ENCODE measurements around the gene NDUFS3.
"Not testable (repeated sequence)": the region's sequence is repeated elsewhere in the genome, so short reads cannot be mapped to it uniquely, and the experiment has no call there.

NDUFS3 gene

DNA sequence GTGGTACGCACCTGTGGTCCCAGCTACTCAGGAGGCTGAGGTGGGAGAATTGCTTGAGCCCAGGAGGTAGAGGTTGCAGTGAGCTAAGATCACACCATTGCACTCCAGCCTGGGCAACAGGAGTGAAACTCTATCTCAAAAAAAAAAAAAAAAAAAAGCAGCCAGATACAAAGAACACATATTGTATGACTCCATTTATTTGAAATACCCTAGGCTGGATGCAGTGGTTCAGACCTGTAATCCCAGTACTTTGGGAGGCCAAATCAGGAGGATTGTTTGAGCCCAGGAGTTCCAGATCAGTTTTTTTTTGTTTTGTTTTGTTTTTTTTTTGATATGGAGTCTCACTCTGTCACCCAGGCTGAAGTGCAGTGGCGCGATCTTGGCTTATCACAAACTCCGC lies 16.5 kb upstream of the NDUFS3 start:
- not testable (repeated sequence) for DNase-seq

GRCh38 chr11:47564366-47564765 lies 14.5 kb upstream of the NDUFS3 start:
- DNase-seq, result not testable (repeated sequence)

GRCh38 chr11:47564933-47565339 lies 13.9 kb upstream of the NDUFS3 start:
- DNase-seq, result no peak

GRCh38 chr11:47565340-47566148 lies 13.3 kb upstream of the NDUFS3 start, which contains the start of gene PTPMT1:
PTPMT1 (plus strand) TSS chr11:47565599; CDS start chr11:47565623, 24 bp downstream.
- DNase-seq, result peak; percentile 75

- DNase-seq, result no peak
These were observed 12.7 kb upstream of the NDUFS3 start for GRCh38 chr11:47566149-47566698.

DNA sequence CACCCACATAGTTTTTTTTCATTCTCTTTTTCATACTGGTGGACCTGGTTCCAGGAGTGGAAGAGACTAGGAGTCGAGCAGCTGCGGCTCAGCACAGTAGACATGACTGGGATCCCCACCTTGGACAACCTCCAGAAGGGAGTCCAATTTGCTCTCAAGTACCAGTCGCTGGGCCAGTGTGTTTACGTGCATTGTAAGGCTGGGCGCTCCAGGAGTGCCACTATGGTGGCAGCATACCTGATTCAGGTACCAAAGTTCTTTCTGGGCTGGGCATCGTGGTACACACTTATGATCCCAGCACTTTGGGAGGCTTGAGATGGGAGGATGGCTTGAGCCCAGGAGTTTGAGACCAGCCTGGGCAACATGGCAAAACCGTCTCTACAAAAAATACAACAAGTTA lies 9.2 kb upstream of the NDUFS3 start:
- no peak for DNase-seq

DNA sequence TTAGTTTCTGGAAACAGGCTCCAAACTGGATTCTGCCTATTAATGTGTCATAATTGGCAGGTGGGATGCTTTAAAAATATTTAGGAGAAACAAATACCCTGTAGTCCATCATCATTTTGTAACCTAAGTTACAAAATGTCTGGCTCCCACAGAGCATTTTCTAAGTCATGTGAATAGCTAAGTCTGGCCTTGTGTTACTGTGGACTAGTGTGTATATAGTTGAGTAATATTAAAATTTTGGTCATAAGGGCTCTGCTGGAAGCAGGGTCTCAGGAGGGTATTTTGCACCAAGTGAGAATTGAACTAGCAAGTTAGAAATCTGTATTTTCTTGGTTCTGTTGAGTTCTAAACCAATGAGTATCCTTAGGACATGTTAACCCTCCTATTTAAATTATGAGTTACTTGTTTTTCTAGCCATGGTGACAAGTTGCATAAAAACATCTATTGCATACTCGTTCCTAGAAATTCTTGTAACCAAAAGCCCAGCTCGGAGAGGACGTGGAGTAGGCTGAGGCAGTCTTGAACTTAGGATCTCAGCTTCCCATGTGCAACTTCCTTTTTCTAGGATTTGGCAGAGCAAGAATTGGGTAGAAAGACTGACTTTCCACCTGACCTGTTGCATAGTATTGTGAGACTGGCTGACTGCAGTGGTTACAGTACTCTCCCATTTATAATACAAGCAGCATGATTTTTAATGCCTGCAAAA lies 8.1 kb upstream of the NDUFS3 start:
- DNase-seq, result no peak

DNA sequence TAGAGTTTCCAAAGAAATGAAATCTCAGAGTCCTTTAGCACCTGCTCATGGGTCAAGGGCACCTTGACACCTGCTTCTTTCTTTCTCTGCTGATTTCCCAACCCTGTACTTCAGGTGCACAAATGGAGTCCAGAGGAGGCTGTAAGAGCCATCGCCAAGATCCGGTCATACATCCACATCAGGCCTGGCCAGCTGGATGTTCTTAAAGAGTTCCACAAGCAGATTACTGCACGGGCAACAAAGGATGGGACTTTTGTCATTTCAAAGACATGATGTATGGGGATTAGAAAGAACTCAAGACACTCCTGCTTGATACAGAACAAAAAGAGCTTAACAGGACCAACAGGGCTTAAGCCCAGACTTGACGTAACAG lies 7.5 kb upstream of the NDUFS3 start:
- DNase-seq, result no peak

DNA sequence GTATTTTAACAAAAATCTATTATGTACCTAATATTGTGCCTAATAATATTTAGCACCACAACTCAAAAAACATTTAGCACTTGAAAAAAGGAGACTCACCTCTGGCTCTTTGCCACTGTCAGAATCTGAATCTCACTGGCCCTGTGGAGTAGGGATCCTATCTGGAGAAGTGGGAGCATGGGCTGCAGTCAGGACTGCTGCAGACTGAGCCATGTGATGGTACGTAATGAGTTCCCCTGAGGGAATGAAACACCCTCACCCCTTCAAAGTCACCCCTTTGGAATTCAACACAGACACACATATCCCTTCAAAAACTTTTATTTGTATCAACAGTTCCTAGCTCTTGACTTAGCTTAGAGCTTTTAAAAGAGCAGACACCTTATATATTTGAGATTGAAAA lies 7.0 kb upstream of the NDUFS3 start:
- DNase-seq, result no peak

DNA sequence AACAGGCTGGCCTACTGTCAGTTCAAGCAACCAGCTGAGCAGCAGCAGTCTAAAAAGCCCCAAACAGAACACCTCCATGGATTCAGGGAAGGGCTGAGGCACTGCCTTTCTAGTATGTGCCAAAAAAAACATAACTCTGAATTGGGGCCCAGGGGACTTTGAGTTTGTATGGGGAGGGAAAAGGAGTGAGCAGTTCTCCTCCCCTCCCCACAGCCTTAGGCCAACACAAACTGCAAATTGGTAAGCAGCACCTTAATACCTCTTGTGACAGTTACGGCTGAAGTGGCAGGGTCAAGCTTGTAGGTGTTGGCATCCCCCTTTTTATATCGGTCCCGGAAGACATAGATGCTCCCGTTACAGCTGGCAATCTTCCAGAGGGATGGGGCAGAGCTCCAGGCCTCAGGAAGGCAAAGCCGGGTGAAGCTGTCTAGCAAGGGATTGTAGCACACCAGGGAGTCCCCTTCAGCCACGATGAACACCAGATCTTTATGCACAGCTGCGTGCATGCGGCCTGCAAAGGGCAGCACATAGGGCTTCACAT lies 6.1 kb upstream of the NDUFS3 start:
- no peak for DNase-seq

- DNase-seq, result no peak
These were observed 5.6 kb upstream of the NDUFS3 start for GRCh38 chr11:47573321-47573720.

- no peak for DNase-seq
These were observed 1.3 kb upstream of the NDUFS3 start for GRCh38 chr11:47577460-47578041.

- DNase-seq, result no peak
These were observed 5.0 kb downstream of the NDUFS3 start for GRCh38 chr11:47583844-47584243.

GRCh38 chr11:47586098-47586855 lies 7.4 kb downstream of the NDUFS3 start, which contains the start of gene FAM180B:
FAM180B (plus strand) TSS chr11:47586678; CDS start chr11:47586769, 91 bp downstream.
- no peak for DNase-seq

DNA sequence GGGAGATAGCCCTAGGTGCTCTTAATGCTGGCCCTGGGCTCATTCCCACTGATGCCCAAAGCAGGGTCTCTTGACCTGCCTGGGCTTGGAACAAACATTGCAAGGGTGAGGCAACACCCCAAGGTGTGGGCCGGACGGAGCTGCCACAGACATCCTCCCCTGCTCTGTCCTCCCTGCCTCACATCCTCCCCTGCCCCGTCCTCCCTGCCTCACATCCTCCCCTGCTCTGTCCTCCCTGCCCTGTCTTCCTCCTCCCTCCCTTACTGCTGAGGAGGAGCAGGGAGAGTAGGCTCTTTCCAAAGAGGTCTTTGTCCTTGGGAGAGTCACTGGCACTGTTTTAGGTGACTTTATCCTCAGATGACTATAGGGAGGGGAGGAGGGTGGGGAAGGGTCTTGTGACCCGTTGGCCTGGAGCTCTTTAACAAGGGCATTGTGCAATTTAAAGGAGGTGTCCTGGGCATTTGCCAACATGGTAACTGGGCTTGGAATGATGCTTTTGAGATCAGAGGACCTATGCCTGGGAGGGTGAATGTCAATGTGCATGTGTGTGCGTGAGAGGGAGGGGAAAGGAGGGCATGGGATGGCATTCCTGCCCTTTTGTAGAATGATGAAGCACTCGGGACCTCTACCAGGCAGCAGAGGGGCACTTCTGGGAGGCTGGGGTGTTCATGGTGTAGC lies 8.3 kb downstream of the NDUFS3 start:
- DNase-seq, result no peak

DNA sequence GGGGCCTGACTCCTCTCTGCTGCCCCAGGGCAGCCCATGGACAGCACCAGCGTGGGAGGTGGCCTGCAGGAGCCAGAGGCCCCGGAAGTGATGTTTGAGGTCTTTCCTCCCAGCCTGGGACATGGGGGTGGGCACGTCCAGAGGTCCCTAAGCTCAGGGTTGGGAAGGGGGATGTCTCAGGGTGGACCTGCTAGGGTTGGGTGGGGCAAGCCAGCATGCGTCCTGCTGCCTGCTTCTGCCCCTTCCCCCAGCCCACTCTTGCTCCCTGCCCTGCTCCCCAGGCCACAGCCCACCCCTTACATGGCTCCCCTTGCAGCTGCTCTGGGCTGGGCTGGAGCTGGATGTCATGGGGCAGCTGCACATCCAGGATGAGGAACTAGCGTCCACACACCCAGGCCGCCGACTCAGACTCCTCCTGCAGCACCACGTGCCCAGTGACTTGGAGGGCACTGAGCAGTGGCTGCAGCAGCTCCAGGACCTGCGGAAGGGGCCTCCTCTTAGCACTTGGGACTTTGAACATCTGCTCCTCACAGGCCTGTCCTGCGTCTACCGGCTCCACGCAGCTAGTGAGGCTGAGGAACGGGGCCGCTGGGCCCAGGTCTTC lies 9.0 kb downstream of the NDUFS3 start:
- DNase-seq, result no peak

DNA sequence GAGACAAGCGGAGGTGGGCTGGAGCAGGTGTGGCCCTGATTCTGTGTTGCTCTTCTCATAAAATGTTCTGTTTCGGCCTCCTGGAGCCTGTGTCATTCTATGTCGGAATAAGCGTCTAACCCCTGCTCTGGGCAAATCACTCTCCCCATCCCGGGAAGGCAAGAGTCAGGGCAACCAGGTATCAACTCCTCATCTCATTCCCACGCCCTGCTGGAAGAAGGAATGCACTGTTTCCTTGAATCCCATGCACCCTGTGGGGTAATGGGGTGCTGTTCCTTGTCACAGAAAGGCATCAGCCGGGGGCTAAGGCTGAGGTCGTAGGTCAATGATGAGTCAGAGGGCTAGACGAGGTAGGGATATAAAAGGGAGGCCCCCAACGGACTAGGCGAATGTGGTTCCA lies 10.2 kb downstream of the NDUFS3 start:
- no peak for DNase-seq

DNA sequence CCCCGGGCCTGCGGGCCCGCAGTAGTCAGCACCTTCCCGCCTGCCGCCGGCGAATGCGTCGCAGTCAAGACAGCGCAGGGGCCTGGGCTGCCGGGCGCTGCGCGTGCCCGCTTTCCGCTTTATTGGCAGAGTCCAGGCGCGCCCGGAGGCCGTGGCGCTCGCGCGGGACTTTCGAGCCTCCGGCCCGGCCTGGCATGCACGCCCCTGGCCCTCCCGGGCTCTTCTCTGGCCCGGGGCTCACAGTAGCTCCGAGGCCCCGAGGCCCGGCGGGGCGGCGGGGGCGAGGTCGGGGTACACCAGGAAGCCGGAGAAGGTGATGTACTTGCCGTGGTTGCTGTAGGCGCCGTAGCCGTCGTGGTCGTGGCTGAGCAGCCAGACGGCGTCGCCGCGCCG lies 10.7 kb downstream of the NDUFS3 start:
- DNase-seq, result no peak

GRCh38 chr11:47589977-47590861 lies 11.3 kb downstream of the NDUFS3 start:
- no peak for DNase-seq

DNA sequence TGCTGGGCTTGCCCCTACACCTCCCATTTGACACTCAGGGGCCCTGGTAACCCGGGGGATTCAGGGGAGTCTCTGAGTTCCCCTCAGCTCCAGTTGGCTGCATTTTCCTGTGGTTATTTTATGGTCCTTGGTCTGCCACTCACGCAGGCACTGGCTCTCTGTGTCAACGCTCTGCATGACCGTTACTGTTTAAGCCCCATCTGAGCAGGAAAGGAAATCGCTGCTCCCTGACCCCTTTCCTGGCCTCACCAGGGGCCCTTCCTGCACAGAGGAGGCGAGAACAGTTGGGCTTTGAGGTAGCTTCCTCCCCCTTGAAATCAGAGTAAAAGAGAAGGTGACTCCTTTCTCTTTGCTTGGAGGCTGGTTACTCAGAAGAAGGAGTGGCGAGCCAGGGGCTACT lies 12.9 kb downstream of the NDUFS3 start:
- DNase-seq, result no peak
